Type B pancreatic cell (in vitro differentiated cells): ENCODE data around the gene EREG. TPM values are rescaled to one million over a fixed set of nuclear protein-coding genes. Genes with fewer than 3 reads are reported as not detected.
"Not testable (repeated sequence)": the region's sequence is repeated elsewhere in the genome, so short reads cannot be mapped to it uniquely, and the experiment has no call there.

Experiments used
- DNase-seq: peaks from one replicate; pipeline ENCODE4 v3.0.0; 2021; ENCODE audit warnings: mixed read lengths; ENCODE audit not compliant: unreplicated experiment; ENCODE audit errors: extremely low spot score
- H3K27ac Mint-ChIP-seq: 2 replicates; pipeline ENCODE4 v1.8.0; 2021; ENCODE audit warnings: mild to moderate bottlenecking, mixed read lengths
- H3K27me3 Mint-ChIP-seq: 2 replicates; pipeline ENCODE4 v1.8.0; 2021; ENCODE audit warnings: mixed read lengths
- H3K36me3 Mint-ChIP-seq: 2 replicates; pipeline ENCODE4 v1.8.0; 2021; ENCODE audit warnings: mixed read lengths
- H3K4me1 Mint-ChIP-seq: one replicate; pipeline ENCODE4 v1.8.0; 2021; ENCODE audit warnings: mixed read lengths; ENCODE audit not compliant: unreplicated experiment
- H3K4me3 Mint-ChIP-seq: 2 replicates; pipeline ENCODE4 v1.8.0; 2021; ENCODE audit warnings: mild to moderate bottlenecking, mixed read lengths
- H3K9me3 Mint-ChIP-seq: 2 replicates; pipeline ENCODE4 v1.8.0; 2021; ENCODE audit warnings: mixed read lengths
- total RNA-seq: library from RNA; stranded (reverse); gene quantifications from 2 replicates; pipeline ENCODE4 v1.2.1, GENCODE V29; 2021; ENCODE audit warnings: low replicate concordance
- TF ChIP-seq, protein P1 (sequence below): fragments of 200-600 bp; sonication (generic); conservative IDR thresholded peaks from 2 replicates; pipeline ENCODE4 v1.5.0; 2021; ENCODE audit warnings: antibody characterized with exemption, mild to moderate bottlenecking

The EREG gene
- total RNA-seq, 1 donor from 2014 or later: 3.1 TPM

DNA sequence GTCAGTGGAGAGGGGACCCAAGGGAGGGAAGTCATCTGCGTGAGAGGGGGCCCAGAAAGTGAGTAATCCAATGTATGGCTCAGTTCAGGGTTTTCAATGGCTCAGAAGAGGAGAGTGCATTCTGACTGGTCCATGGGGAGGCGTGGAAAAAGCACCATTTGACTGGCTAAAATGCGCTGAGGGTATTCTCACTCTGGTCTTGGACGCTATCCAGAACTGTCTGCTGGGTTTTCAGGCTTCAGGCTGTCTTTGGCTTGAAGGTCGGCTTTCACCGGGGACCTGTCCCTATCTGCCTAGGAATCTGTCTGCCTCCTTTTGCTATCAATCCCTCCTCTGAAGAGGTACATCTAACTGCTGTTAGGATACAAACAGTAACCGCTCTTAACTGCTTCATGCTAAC, 30.3 kb upstream of the EREG start:
- no peaks in the 10 kb centered on the region for H3K4me1 Mint-ChIP-seq
- H3K9me3 Mint-ChIP-seq: peaks cover 4% of the 10 kb centered on the region
- no peaks in the 10 kb centered on the region for H3K27me3 Mint-ChIP-seq
- H3K27ac Mint-ChIP-seq: no peak overlapping the region
- no peak for DNase-seq
- H3K4me3 Mint-ChIP-seq: no peak overlapping the region
- TF ChIP-seq, protein P1, sequence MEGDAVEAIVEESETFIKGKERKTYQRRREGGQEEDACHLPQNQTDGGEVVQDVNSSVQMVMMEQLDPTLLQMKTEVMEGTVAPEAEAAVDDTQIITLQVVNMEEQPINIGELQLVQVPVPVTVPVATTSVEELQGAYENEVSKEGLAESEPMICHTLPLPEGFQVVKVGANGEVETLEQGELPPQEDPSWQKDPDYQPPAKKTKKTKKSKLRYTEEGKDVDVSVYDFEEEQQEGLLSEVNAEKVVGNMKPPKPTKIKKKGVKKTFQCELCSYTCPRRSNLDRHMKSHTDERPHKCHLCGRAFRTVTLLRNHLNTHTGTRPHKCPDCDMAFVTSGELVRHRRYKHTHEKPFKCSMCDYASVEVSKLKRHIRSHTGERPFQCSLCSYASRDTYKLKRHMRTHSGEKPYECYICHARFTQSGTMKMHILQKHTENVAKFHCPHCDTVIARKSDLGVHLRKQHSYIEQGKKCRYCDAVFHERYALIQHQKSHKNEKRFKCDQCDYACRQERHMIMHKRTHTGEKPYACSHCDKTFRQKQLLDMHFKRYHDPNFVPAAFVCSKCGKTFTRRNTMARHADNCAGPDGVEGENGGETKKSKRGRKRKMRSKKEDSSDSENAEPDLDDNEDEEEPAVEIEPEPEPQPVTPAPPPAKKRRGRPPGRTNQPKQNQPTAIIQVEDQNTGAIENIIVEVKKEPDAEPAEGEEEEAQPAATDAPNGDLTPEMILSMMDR: no peak
- H3K36me3 Mint-ChIP-seq: no peaks in the 10 kb centered on the region

DNA sequence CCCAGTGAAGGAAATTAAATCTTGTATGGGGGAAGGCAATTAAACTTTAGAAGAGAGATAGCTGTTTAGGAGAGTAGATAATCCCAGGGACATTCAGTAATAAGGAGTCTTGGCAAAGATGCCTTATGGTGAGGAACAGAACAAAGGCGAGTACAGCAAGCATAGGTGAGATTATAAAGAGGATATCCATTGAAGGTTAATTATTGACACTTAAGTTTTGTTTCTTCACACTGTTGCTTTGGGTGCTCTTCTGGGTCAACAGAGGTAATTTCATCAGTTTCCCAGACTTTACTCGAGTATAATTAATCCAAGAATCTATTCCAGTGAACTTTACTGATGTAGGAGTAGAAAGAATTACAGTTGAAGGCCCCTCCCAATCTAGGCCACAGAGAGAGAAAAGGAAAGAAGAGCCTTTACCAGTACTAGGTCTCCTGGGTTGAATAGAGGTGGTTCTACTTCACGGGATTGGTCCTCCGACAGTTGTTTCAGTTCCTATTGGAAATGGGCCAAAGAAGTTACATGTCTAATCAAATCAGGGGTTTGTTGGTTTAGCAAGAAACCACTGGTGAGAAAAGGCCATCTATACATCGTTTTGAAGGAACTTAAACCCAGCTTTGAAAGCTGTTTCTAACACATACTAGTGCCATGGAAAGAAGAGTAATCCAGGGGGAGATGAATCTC, 29.5 kb upstream of the EREG start:
- no peak for DNase-seq
- no peak overlapping the region for H3K4me3 Mint-ChIP-seq
- peaks cover 4% of the 10 kb centered on the region for H3K9me3 Mint-ChIP-seq
- no peak overlapping the region for H3K27ac Mint-ChIP-seq
- no peaks in the 10 kb centered on the region for H3K27me3 Mint-ChIP-seq
- H3K4me1 Mint-ChIP-seq: no peaks in the 10 kb centered on the region
- H3K36me3 Mint-ChIP-seq: no peaks in the 10 kb centered on the region
- TF ChIP-seq, protein P1: no peak

DNA sequence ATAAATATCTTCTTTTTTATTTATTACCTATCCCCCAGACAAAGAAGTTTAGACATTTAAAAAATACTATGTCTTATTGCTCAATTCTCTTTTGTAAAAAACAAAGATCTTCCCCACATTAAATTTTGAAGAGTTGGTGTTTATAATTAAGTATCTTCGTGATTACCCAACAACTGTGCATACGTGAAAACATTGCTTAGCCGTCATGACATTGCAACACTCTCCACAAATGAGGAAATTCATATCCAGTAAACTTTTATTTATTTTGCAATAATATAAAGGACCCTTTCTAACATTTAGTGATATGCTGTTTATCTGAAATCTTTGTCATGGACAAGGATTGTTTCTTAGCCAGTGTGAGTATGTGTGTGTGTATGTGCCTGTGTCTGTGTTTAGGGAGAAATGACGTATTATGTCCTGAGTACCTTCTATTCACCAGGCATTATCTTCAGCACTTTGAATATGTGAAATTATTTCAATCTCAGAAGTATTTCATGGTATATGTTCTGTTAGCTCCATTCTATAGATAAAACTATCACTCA, 26.1 kb upstream of the EREG start:
- no peaks in the 10 kb centered on the region for H3K4me1 Mint-ChIP-seq
- no peak overlapping the region for H3K4me3 Mint-ChIP-seq
- no peaks in the 10 kb centered on the region for H3K36me3 Mint-ChIP-seq
- TF ChIP-seq, protein P1: no peak
- H3K27me3 Mint-ChIP-seq: no peaks in the 10 kb centered on the region
- DNase-seq: no peak
- no peak overlapping the region for H3K27ac Mint-ChIP-seq
- H3K9me3 Mint-ChIP-seq: peaks cover 4% of the 10 kb centered on the region

DNA sequence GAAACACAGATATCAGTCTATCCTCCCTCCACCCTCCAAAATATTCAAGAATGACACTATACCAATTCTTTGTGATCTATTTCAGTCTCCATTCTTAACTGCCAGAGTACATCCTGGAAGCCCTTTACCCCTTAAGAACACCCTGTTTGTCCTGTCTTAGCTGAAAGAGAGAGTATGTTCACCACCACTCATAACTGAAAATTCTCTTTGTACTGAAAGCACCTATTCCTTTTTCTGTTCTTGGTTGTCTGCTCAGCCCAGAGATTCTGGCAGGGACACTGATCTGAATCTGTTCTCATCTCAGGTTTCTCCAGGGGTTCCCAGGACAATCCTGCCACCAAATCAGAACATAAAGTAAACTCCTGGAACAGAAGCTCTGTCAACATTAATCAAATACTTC, 25.4 kb upstream of the EREG start:
- H3K27me3 Mint-ChIP-seq: no peaks in the 10 kb centered on the region
- no peak for DNase-seq

DNA sequence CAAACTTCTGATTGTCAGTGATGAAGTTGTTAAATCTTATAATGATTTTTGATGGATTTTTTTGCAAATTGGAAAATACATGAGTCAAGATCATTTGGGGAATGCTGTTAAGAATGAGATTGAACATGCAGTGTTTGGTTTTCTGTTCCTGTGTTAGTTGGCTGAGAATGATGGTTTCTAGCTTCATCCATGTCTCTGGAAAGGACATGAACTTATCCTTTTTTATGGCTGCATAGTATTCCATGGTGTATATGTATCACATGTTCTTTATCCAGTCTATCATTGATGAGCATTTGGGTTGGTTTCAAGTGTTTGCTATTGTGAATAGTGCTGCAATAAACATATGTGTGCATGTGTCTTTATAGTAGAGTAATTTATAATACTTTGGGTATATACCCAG, 24.5 kb upstream of the EREG start:
- H3K4me1 Mint-ChIP-seq, H3K36me3 Mint-ChIP-seq, H3K27me3 Mint-ChIP-seq, DNase-seq, H3K4me3 Mint-ChIP-seq, H3K9me3 Mint-ChIP-seq, H3K27ac Mint-ChIP-seq: not testable (repeated sequence)

More for the DNA sequence above, 25.4 kb upstream of the EREG start:
- no peak overlapping the region for H3K27ac Mint-ChIP-seq
- no peak overlapping the region for H3K4me3 Mint-ChIP-seq
- no peaks in the 10 kb centered on the region for H3K36me3 Mint-ChIP-seq
- H3K4me1 Mint-ChIP-seq: no peaks in the 10 kb centered on the region
- peaks cover 7% of the 10 kb centered on the region for H3K9me3 Mint-ChIP-seq
- TF ChIP-seq, protein P1: no peak

DNA sequence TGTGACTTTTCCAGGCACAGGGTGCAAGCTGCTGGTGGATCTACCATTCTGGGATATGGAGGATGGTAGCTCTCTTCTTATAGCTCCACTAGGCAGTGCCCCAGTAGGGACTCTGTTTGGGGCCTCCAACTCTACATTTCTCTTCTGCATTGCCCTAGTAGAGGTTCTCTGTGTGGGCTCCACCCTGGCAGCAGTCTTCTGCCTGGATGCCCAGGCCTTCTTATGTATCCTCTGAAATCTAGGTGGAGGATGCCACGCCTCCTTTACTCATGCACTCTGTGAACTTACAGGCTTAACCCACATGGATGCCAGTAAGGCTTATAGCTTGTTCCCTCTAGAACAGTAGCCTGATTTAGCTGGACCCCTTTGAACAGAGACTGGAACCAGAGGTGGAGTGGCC, 20.9 kb upstream of the EREG start:
- no peak for DNase-seq
- Mint-ChIP-seq H3K36me3 (no peaks in the 10 kb centered on the region), H3K9me3 (peaks cover 6% of the 10 kb centered on the region), H3K27ac (no peak overlapping the region), H3K4me3 (no peak overlapping the region), H3K27me3 (peaks cover 3% of the 10 kb centered on the region), H3K4me1 (no peaks in the 10 kb centered on the region)
- TF ChIP-seq, protein P1: no peak
